CD4-positive, alpha-beta T cell treated with Interleukin-2 at 100 ng/mL for 4 hours (primary cell): Measurements from ENCODE around the gene SCUBE1.

Experiments used
- DNase-seq: peaks from one replicate; pipeline ENCODE4 v3.0.0-alpha.2; 2020; ENCODE audit warnings: low spot score

The SCUBE1 gene

GRCh38 chr22:43236411-43237166 lies 106.6 kb downstream of the SCUBE1 start:
- no peak for DNase-seq

- no peak for DNase-seq
These were observed 107.4 kb downstream of the SCUBE1 start for GRCh38 chr22:43235445-43236409.

GRCh38 chr22:43234264-43234988 lies 108.7 kb downstream of the SCUBE1 start:
- DNase-seq = no peak

- DNase-seq = no peak
These were observed 109.6 kb downstream of the SCUBE1 start for GRCh38 chr22:43233529-43233928.

- DNase-seq = no peak
These were observed 110.7 kb downstream of the SCUBE1 start for GRCh38 chr22:43232445-43232844.

- DNase-seq = no peak
These were observed 111.5 kb downstream of the SCUBE1 start for GRCh38 chr22:43231724-43232034.

- DNase-seq = peak; percentile 65
These were observed 112.0 kb downstream of the SCUBE1 start for GRCh38 chr22:43230971-43231723.

GRCh38 chr22:43230571-43230970 lies 112.6 kb downstream of the SCUBE1 start:
- no peak for DNase-seq

- DNase-seq = no peak
These were observed 114.3 kb downstream of the SCUBE1 start for GRCh38 chr22:43228863-43229262.

- DNase-seq = peak; percentile 2
These were observed 114.8 kb downstream of the SCUBE1 start for GRCh38 chr22:43228330-43228729.

- no peak for DNase-seq
These were observed 115.9 kb downstream of the SCUBE1 start for GRCh38 chr22:43227239-43227630.

- DNase-seq = no peak
These were observed 116.6 kb downstream of the SCUBE1 start for GRCh38 chr22:43226377-43227238.

GRCh38 chr22:43225609-43226008 lies 117.6 kb downstream of the SCUBE1 start:
- DNase-seq = no peak

- no peak for DNase-seq
These were observed 120.2 kb downstream of the SCUBE1 start for GRCh38 chr22:43222987-43223386.

GRCh38 chr22:43222262-43222661 lies 120.9 kb downstream of the SCUBE1 start:
- no peak for DNase-seq

GRCh38 chr22:43220625-43221380 lies 122.4 kb downstream of the SCUBE1 start:
- DNase-seq = no peak

GRCh38 chr22:43218786-43219185 lies 124.4 kb downstream of the SCUBE1 start:
- no peak for DNase-seq

- DNase-seq = no peak
These were observed 125.7 kb downstream of the SCUBE1 start for GRCh38 chr22:43217285-43218030.

- DNase-seq = no peak
These were observed 126.4 kb downstream of the SCUBE1 start for GRCh38 chr22:43216738-43217137.
